Ascending aorta (tissue), 2 donors: ENCODE results near the gene LCK. TPM values are rescaled to one million over a fixed set of nuclear protein-coding genes. Genes with fewer than 3 reads are reported as not detected.

Experiments
- DNase-seq, 2 donors: peaks; one replicate each; pipeline ENCODE4 v3.0.0-alpha.2; 2019; ENCODE audit warnings: low spot score in 2 of 2
- H3K27ac ChIP-seq, 2 donors: fragments of 200-600 bp; sonication (generic); one replicate each; pipeline ENCODE4 v1.5.1; 2016 to 2017; ENCODE audit warnings: mild to moderate bottlenecking in 1 of 2
- H3K27me3 ChIP-seq: fragments of 200-600 bp; sonication (generic); one replicate; pipeline ENCODE4 v1.5.1; 2017
- H3K36me3 ChIP-seq, 2 donors: fragments of 200-600 bp; sonication (generic); one replicate each; pipeline ENCODE4 v1.5.1; 2016
- H3K4me1 ChIP-seq, 2 donors: fragments of 200-600 bp; sonication (generic); one replicate each; pipeline ENCODE4 v1.5.1; 2016 to 2017; ENCODE audit warnings: mild to moderate bottlenecking in 1 of 2
- H3K4me3 ChIP-seq, 2 donors: fragments of 200-600 bp; sonication (generic); one replicate each; pipeline ENCODE4 v1.5.1; 2016 to 2017; ENCODE audit warnings: mild to moderate bottlenecking in 1 of 2
- H3K9me3 ChIP-seq, 2 donors: fragments of 200-600 bp; sonication (generic); one replicate each; pipeline ENCODE4 v1.5.1; 2016
- intact Hi-C: fragments of 100-400 bp; cut with DNase I; formaldehyde crosslinking; loops from one replicate; pipeline ENCODE4 v1.15.1; 2023
- total RNA-seq: library from RNA; depleted of rRNA; stranded (reverse); fragments of >200 nt; gene quantifications from one replicate; pipeline ENCODE4 v1.1.0, GENCODE V29; 2016
- TF ChIP-seq, protein P1 (sequence below), 3 experiments: fragments of 200-600 bp in 2 of 3; fragments of 450-650 bp in 1 of 3; sonication (generic) in 2 of 3; IDR thresholded peaks; one replicate each; pipeline ENCODE4 v1.5.1; 2016 to 2019; ENCODE audit warnings: antibody characterized with exemption in 3 of 3, mild to moderate bottlenecking in 1 of 3, moderate library complexity in 1 of 3

Gene LCK
- total RNA-seq, 1 donor from 2014 or later, result not detected

- no peak for DNase-seq
- Histone ChIP-seq H3K4me1 (peaks cover 0 to 2% of the 10 kb centered on the region in 2 donors), H3K27me3 (no peaks in the 10 kb centered on the region), H3K4me3 (no peak overlapping the region), H3K36me3 (no peaks in the 10 kb centered on the region), H3K9me3 (no peaks in the 10 kb centered on the region), H3K27ac (no peak overlapping the region)
- TF ChIP-seq, protein P1, sequence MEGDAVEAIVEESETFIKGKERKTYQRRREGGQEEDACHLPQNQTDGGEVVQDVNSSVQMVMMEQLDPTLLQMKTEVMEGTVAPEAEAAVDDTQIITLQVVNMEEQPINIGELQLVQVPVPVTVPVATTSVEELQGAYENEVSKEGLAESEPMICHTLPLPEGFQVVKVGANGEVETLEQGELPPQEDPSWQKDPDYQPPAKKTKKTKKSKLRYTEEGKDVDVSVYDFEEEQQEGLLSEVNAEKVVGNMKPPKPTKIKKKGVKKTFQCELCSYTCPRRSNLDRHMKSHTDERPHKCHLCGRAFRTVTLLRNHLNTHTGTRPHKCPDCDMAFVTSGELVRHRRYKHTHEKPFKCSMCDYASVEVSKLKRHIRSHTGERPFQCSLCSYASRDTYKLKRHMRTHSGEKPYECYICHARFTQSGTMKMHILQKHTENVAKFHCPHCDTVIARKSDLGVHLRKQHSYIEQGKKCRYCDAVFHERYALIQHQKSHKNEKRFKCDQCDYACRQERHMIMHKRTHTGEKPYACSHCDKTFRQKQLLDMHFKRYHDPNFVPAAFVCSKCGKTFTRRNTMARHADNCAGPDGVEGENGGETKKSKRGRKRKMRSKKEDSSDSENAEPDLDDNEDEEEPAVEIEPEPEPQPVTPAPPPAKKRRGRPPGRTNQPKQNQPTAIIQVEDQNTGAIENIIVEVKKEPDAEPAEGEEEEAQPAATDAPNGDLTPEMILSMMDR (IDR thresholded peaks at IDR 0.05), result no peak
- intact Hi-C loops, result no loop called here
Measured at GRCh38 chr1:32263744-32264143, 12.7 kb downstream of the LCK start.

DNA sequence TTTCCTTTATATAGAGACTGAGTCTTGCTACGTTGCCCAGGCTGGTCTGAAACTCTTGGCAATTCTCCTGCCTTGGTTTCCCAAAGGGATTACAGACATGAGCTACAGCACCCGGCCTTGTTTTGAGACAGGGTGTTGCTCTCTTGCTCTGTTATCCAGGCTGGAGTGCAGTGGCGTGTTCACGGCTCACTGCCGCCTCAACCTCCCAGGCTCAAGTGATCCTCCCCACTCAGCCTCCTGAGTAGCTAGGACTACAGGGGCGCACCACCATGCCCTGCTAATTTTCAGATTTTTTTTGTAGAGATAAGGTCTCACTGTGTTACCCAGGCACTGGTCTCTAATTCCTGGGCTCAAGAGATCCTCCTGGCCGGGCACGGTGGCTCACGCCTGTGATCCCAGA lies 14.8 kb downstream of the LCK start:
- DNase-seq, result no peak
- intact Hi-C loops, result no loop called here
- no peak overlapping the region for H3K27ac ChIP-seq
- peaks cover 0 to 2% of the 10 kb centered on the region in 2 donors for H3K4me1 ChIP-seq
- no peaks in the 10 kb centered on the region for H3K9me3 ChIP-seq
- H3K27me3 ChIP-seq, result no peaks in the 10 kb centered on the region
- H3K4me3 ChIP-seq, result no peak overlapping the region
- H3K36me3 ChIP-seq, result no peaks in the 10 kb centered on the region
- TF ChIP-seq, protein P1 (IDR thresholded peaks at IDR 0.05), result no peak

- Histone ChIP-seq H3K27me3 (no peaks in the 10 kb centered on the region), H3K4me1 (peaks cover 0 to 2% of the 10 kb centered on the region in 2 donors), H3K4me3 (no peak overlapping the region), H3K36me3 (no peaks in the 10 kb centered on the region), H3K27ac (no peak overlapping the region), H3K9me3 (no peaks in the 10 kb centered on the region)
- TF ChIP-seq, protein P1 (IDR thresholded peaks at IDR 0.05), result no peak
- no peak for DNase-seq
- intact Hi-C loops, result loop anchor here (1.0 kb wide), 1 partner anchor 45 kb away; the partner anchor contains the start of genes EIF3I and TMEM234
Measured at GRCh38 chr1:32266921-32267591, 16.0 kb downstream of the LCK start.

DNA sequence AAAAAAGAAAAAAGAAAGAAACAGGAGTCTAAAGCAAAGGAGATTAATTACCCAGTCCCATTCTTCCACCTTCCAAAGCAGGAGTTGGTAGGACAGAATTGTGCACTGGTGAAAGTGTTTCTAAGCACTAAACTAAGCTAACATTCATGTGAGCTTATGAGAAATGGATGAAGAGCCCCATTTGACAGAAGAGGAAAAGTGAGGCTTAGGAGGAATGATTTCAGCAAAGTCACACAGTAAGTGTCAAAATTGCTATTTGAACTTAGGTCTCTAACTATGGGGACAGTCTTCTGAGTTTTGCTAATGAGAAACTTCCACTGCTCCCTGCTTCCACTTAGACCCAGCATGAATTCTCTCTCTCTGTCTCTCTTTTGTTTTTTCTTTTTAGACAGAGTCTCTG lies 18.7 kb downstream of the LCK start:
- intact Hi-C loops, result no loop called here

DNA sequence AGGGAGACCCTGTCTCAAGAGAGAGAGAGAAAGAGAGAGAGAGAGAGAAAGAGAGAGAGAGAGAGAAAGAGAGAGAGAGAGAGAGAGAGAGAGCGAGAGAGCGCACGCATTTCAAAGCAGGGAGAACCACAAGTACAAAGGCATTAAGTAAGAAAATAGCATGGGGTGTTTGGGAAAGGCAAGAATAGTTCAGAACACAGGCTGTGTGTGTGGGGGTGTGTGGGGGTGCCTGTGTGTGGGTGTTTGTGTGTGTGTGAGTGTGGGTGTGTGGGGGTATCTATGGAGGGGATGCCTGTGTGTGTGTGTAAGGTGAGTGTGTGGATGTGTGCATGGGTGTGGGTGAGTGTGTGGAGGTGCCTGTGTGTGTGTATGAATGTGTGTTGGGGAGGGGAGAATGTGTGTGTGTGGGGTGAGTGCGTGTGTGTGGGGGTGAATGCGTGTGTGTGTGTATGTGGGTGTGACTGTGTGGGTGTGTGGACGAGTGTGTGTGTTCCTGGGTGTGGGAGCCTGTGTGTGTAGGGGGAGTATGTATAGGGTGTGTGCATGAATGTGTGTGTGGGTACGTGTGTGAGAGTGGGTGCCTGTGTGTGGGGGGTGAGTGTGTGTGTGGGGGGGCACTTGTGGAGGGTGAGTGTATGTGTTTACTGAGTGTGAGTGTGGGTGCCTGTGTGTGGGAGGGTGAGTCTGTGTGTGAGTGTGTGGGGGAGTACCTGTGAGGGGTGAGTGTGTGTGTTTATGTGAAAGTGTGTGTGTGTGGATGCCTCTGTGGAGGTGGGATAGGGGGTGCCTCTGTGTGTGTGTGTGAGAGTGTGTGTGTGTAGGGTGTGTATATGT lies 21.7 kb downstream of the LCK start:
- H3K27ac ChIP-seq, result no peak overlapping the region
- intact Hi-C loops, result no loop called here
- no peaks in the 10 kb centered on the region for H3K27me3 ChIP-seq
- no peaks in the 10 kb centered on the region for H3K36me3 ChIP-seq
- H3K4me3 ChIP-seq, result no peak overlapping the region
- no peaks in the 10 kb centered on the region for H3K9me3 ChIP-seq
- no peak for DNase-seq
- H3K4me1 ChIP-seq, result no peaks in the 10 kb centered on the region
- TF ChIP-seq, protein P1 (IDR thresholded peaks at IDR 0.05), result no peak

More for the DNA sequence above, 18.7 kb downstream of the LCK start:
- peaks cover 0 to 2% of the 10 kb centered on the region in 2 donors for H3K4me1 ChIP-seq
- no peak overlapping the region for H3K4me3 ChIP-seq
- H3K9me3 ChIP-seq, result no peaks in the 10 kb centered on the region
- DNase-seq, result no peak
- TF ChIP-seq, protein P1 (IDR thresholded peaks at IDR 0.05), result no peak
- H3K27ac ChIP-seq, result no peak overlapping the region
- H3K27me3 ChIP-seq, result no peaks in the 10 kb centered on the region
- no peaks in the 10 kb centered on the region for H3K36me3 ChIP-seq
